Left ventricle myocardium inferior (tissue), 1 donor: ENCODE data around the gene RTP1. TPM values are rescaled to one million over a fixed set of nuclear protein-coding genes. Genes with fewer than 3 reads are reported as not detected.
"Not testable (repeated sequence)": the region's sequence is repeated elsewhere in the genome, so short reads cannot be mapped to it uniquely, and the experiment has no call there.

Source experiments
- DNase-seq: peaks from one replicate; pipeline ENCODE4 v3.0.0-alpha.2; 2020
- H3K27ac ChIP-seq: fragments of 200-600 bp; replicated peaks from 2 replicates; pipeline ENCODE4 v1.8.0; 2021
- H3K27me3 ChIP-seq: fragments of 200-600 bp; 2 replicates; pipeline ENCODE4 v1.8.0; 2021; ENCODE audit warnings: low read depth
- H3K36me3 ChIP-seq: fragments of 200-600 bp; 2 replicates; pipeline ENCODE4 v1.8.0; 2021
- H3K4me1 ChIP-seq: fragments of 200-600 bp; 2 replicates; pipeline ENCODE4 v1.8.0; 2021
- H3K4me3 ChIP-seq: fragments of 200-600 bp; 2 replicates; pipeline ENCODE4 v1.8.0; 2021; ENCODE audit warnings: mild to moderate bottlenecking, moderate library complexity
- H3K9me3 ChIP-seq: fragments of 200-600 bp; replicated peaks from 2 replicates; pipeline ENCODE4 v1.8.0; 2021
- intact Hi-C: fragments of 100-400 bp; cut with micrococcal nuclease; formaldehyde crosslinking; loops from one replicate; pipeline ENCODE4 v1.11.0; 2022
- total RNA-seq: library from RNA; stranded (reverse); fragmentation: NEBNext Ultra II Directional; extraction: Animal tissue kit (Norgen Biotek cat#: 25700); gene quantifications from one replicate; pipeline ENCODE4 v1.2.1, GENCODE V29; 2021
- TF ChIP-seq, protein P1 (sequence below): fragments of 200-600 bp; IDR thresholded peaks from 2 replicates; pipeline ENCODE4 v1.8.0; 2021; ENCODE audit warnings: antibody characterized with exemption, mild to moderate bottlenecking, borderline replicate concordance
- donor health status: DM: no; HTN: yes; CAD: no; lungs with severe emphysema.

RTP1 gene
- total RNA-seq, 1 donor from 2014 or later: not detected

DNA sequence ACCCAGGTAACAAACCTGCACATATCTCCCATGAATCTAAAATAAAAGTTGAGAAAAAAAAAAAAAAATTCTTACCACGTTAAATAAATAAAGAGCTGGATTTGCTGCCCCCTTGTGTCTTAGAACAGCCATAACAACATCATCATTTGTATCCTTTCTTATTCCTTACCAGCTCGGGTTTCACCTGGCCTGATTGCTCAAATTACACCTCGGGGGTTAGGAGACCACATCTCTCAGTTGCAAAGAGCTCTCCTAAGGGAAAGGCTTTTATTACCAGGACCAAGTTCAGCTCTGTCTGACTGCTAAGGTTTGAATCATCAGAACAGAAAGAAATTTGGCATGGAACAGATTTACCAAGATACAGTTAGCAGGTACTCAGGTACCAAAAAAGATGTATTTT lies 32.1 kb upstream of the RTP1 start:
- Histone ChIP-seq H3K36me3 (no peaks in the 10 kb centered on the region), H3K9me3 (peaks cover 2% of the 10 kb centered on the region), H3K4me1 (peaks cover 30% of the 10 kb centered on the region), H3K27ac (no peak overlapping the region), H3K27me3 (peaks cover 3% of the 10 kb centered on the region), H3K4me3 (no peak overlapping the region)
- TF ChIP-seq, protein P1, sequence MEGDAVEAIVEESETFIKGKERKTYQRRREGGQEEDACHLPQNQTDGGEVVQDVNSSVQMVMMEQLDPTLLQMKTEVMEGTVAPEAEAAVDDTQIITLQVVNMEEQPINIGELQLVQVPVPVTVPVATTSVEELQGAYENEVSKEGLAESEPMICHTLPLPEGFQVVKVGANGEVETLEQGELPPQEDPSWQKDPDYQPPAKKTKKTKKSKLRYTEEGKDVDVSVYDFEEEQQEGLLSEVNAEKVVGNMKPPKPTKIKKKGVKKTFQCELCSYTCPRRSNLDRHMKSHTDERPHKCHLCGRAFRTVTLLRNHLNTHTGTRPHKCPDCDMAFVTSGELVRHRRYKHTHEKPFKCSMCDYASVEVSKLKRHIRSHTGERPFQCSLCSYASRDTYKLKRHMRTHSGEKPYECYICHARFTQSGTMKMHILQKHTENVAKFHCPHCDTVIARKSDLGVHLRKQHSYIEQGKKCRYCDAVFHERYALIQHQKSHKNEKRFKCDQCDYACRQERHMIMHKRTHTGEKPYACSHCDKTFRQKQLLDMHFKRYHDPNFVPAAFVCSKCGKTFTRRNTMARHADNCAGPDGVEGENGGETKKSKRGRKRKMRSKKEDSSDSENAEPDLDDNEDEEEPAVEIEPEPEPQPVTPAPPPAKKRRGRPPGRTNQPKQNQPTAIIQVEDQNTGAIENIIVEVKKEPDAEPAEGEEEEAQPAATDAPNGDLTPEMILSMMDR: peak; percentile 81
- intact Hi-C loops: loop anchor here (5.0 kb wide), 2 partner anchors 53 to 318 kb away; no protein-coding TSS in a partner anchor
- no peak for DNase-seq

DNA sequence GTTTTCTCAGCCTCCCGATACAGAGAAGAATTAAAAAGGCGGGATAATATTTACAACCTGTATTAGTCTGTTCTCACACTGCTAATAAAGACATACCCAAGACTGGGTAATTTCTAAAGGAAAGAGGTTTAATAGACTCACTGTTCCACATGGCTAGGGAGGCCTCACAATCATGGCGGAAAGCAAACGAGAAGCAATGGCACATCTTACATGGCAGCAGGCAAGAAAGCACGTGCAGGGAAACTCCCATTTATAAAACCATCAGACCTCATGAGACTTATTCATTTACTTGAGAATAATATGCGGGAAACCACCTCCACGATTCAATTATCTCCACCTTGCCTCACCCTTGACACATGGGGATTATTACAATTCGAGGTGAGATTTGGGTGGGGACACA lies 30.5 kb upstream of the RTP1 start:
- TF ChIP-seq, protein P1: no peak
- Histone ChIP-seq H3K4me3 (no peak overlapping the region), H3K27me3 (no peaks in the 10 kb centered on the region), H3K27ac (no peak overlapping the region), H3K4me1 (peaks cover 30% of the 10 kb centered on the region), H3K36me3 (no peaks in the 10 kb centered on the region), H3K9me3 (no peaks in the 10 kb centered on the region)
- DNase-seq: no peak
- intact Hi-C loops: loop anchor here (5.0 kb wide), 2 partner anchors 54 to 319 kb away; no protein-coding TSS in a partner anchor

DNA sequence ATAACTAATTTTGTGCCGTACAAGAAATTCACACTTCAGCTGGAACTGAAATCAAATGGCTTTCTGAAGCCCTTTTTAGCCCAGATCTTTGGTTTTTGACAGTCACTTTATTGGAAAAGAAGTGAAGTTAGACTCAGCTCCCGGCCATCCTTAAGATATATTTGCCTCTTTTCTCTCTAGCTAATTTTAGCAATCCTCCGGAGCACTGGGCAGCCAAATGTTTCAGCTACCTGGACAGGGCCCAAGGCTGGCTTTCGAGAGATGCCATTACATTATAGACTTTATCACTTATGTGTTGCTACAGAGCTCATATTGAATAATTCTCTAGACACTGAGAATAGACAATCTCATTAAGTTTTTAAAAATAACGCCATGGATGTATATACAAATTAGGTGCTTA lies 29.5 kb upstream of the RTP1 start:
- peak; percentile 45 for DNase-seq
- peak overlapping the region; percentile 64 for H3K27ac ChIP-seq

DNA sequence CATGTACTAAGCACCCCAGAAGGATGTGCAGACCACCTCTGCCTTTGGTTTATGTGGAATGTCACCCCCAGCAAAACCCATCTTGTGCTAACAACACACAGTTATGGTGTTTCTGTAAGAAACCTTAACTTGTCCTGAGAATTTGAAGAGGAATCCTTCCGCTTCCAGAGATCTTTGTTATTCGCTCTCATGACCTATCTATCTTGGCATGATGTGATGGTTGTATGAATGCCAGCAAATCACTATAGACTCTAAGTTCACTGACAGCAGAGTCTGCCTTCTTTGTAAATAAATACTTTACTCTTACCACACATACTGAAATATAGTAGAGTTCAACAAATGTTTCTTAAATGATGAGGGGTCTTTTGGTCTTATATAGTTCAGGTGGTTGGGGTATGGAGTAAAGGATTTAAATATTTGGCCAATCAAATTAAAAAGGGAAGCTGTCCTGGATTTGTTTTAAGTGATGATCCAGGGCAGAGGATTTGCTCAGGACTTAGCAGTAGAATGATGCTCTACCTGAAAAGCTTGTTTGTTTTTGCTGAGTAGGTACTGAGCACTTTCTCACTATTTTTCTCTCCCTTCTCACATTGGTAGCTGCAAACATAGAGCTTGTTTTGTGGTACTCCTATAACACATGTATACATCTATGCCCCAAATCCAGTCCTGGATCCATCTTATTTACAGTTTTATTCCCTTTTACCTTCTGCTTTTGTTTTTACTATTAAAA lies 27.9 kb upstream of the RTP1 start:
- Histone ChIP-seq H3K36me3 (no peaks in the 10 kb centered on the region), H3K9me3 (no peaks in the 10 kb centered on the region), H3K4me3 (no peak overlapping the region), H3K27ac (no peak overlapping the region), H3K27me3 (no peaks in the 10 kb centered on the region), H3K4me1 (peaks cover 40% of the 10 kb centered on the region)
- intact Hi-C loops: loop anchor here (5.0 kb wide), 2 partner anchors 57 to 322 kb away; no protein-coding TSS in a partner anchor
- no peak for DNase-seq
- TF ChIP-seq, protein P1: no peak

More for the DNA sequence above, 29.5 kb upstream of the RTP1 start:
- Histone ChIP-seq H3K4me3 (no peak overlapping the region), H3K27me3 (no peaks in the 10 kb centered on the region), H3K9me3 (no peaks in the 10 kb centered on the region), H3K36me3 (no peaks in the 10 kb centered on the region), H3K4me1 (peaks cover 30% of the 10 kb centered on the region)
- intact Hi-C loops: loop anchor here (5.0 kb wide), 2 partner anchors 55 to 320 kb away; no protein-coding TSS in a partner anchor
- TF ChIP-seq, protein P1: no peak

DNA sequence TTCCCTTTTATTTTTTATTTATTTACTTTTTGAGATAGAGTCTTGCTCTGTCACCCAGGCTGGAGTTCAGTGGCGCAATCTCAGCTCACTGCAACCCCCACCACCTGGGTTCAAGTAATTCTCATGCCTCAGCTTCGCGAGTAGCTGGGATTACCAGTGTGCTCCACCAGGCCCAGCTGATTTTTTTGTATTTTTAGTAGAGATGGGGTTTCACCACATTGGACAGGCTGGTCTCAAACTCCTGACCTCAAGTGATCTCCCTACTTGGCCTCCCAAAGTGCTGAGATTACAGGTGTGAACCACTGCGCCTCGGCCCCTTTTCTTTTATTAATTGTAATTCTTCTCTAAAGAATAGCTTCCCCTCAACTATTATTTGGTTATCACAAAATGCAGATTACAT lies 26.4 kb upstream of the RTP1 start:
- H3K4me1 ChIP-seq: peaks cover 35% of the 10 kb centered on the region
- H3K9me3 ChIP-seq, H3K36me3 ChIP-seq, H3K4me3 ChIP-seq, H3K27ac ChIP-seq, intact Hi-C loops, H3K27me3 ChIP-seq, DNase-seq: not testable (repeated sequence)

DNA sequence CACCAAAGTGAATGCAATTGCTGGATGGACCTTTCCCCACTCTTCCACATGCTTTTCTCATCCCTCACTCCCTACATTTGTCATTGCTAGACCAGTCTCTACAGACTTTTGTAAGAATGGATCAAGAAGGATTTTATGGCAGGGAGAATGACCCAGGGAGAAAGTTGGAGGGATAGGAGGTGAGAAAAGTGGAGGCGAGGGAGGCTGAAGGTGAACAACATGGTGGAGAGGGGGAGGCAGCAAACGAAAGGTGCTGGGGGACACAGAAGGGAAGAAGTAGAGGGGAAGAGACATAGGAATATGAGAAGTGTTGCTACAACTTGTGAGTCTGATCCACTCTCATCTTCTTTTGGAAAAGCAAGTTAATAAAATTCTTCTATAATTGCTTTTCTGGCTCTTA lies 24.4 kb upstream of the RTP1 start:
- DNase-seq: no peak
- no peaks in the 10 kb centered on the region for H3K27me3 ChIP-seq
- TF ChIP-seq, protein P1: no peak
- H3K4me3 ChIP-seq: no peak overlapping the region
- intact Hi-C loops: no loop called here
- no peaks in the 10 kb centered on the region for H3K36me3 ChIP-seq
- H3K4me1 ChIP-seq: peaks cover 25% of the 10 kb centered on the region
- H3K27ac ChIP-seq: no peak overlapping the region
- H3K9me3 ChIP-seq: no peaks in the 10 kb centered on the region
